ENCODE measurements around the gene MYO15A.
A peak's percentile ranks its signal among the peaks of the same experiment; 100 is the strongest.
"Not testable (repeated sequence)": the region's sequence is repeated elsewhere in the genome, so short reads cannot be mapped to it uniquely, and the experiment has no call there.

MYO15A gene

GRCh38 chr17:18185832-18186626 lies 77.5 kb downstream of the MYO15A start:
- DNase-seq = no peak

- DNase-seq = no peak
Observed at GRCh38 chr17:18186627-18186982, 78.0 kb downstream of the MYO15A start.

- no peak for DNase-seq
Observed at GRCh38 chr17:18187226-18187625, 78.7 kb downstream of the MYO15A start.

GRCh38 chr17:18187821-18188761 lies 79.5 kb downstream of the MYO15A start:
- no peak for DNase-seq

GRCh38 chr17:18190628-18191235 lies 82.2 kb downstream of the MYO15A start:
- no peak for DNase-seq

GRCh38 chr17:18191236-18191667 lies 82.7 kb downstream of the MYO15A start:
- DNase-seq = no peak

GRCh38 chr17:18191967-18192366 lies 83.4 kb downstream of the MYO15A start:
- DNase-seq = no peak

GRCh38 chr17:18194394-18194793 lies 85.8 kb downstream of the MYO15A start:
- DNase-seq = no peak

GRCh38 chr17:18194804-18195203 lies 86.2 kb downstream of the MYO15A start:
- no peak for DNase-seq

GRCh38 chr17:18195246-18195645 lies 86.7 kb downstream of the MYO15A start:
- no peak for DNase-seq

GRCh38 chr17:18197535-18198194 lies 89.1 kb downstream of the MYO15A start:
- no peak for DNase-seq

- no peak for DNase-seq
Observed at GRCh38 chr17:18198530-18198929, 90.0 kb downstream of the MYO15A start.

GRCh38 chr17:18201108-18201507 lies 92.6 kb downstream of the MYO15A start:
- DNase-seq = no peak

- DNase-seq = no peak
Observed at GRCh38 chr17:18203308-18203707, 94.8 kb downstream of the MYO15A start.

- no peak for DNase-seq
Observed at GRCh38 chr17:18205861-18206260, 97.3 kb downstream of the MYO15A start.

GRCh38 chr17:18206962-18207361 lies 98.4 kb downstream of the MYO15A start:
- no peak for DNase-seq

GRCh38 chr17:18208092-18208491 lies 99.5 kb downstream of the MYO15A start:
- DNase-seq = no peak

GRCh38 chr17:18213666-18214270 lies 105.2 kb downstream of the MYO15A start:
- DNase-seq = no peak

- DNase-seq = not testable (repeated sequence)
Observed at GRCh38 chr17:18216906-18217305, 108.3 kb downstream of the MYO15A start.

- DNase-seq = peak; percentile 26 to 66 (median 53)
Observed at GRCh38 chr17:18217412-18218015, 109.0 kb downstream of the MYO15A start.

- DNase-seq = no peak
Observed at GRCh38 chr17:18218756-18219415, 110.3 kb downstream of the MYO15A start.

GRCh38 chr17:18224053-18224386 lies 115.5 kb downstream of the MYO15A start:
- DNase-seq = no peak

Data from stimulated activated naive CD4-positive, alpha-beta T cell (primary cell).